Measurements from ENCODE around the gene CARD18. TPM values are rescaled to one million over a fixed set of nuclear protein-coding genes. Genes with fewer than 3 reads are reported as not detected.

CARD18 gene
- total RNA-seq, 1 experiment from 2014 or later = not detected

- Histone ChIP-seq H3K4me3 (no peak overlapping the region), H3K36me3 (ENCODE audit: low read depth) (no peaks in the 10 kb centered on the region), H3F3A (ENCODE audit: insufficient read depth, low read depth) (no peaks in the 10 kb centered on the region), H3K27me3 (ENCODE audit: insufficient read depth, low read depth) (no peaks in the 10 kb centered on the region), H3K4me2 (no peak overlapping the region), H2AFZ (no peak overlapping the region), H4K20me1 (ENCODE audit: insufficient read depth) (no peaks in the 10 kb centered on the region), H3K4me1 (replicated peaks; ENCODE audit: insufficient read depth) (no peaks in the 10 kb centered on the region), H3K9me3 (ENCODE audit: insufficient read depth, low read depth) (no peaks in the 10 kb centered on the region), H3K79me2 (ENCODE audit: low read depth) (no peaks in the 10 kb centered on the region), H3K9me2 (ENCODE audit: insufficient read depth) (no peaks in the 10 kb centered on the region), H3K27ac (no peak overlapping the region)
- DNase-seq = no peak
- ChIA-PET CTCF (no interaction called here), POLR2A (ENCODE audit: unreplicated experiment) (no interaction called here)
- no peak for TF ChIP-seq CTCF (conservative IDR thresholded peaks at IDR 0.05)
- TF ChIP-seq EZH2 (IDR thresholded peaks at IDR 0.05; ENCODE audit: low read depth) = no peak
- intact Hi-C loops (cut with micrococcal nuclease; ENCODE audit: unreplicated experiment) = no loop called here
- BruUV-seq (replicated peaks) = no TSS peak
These were observed 9.9 kb upstream of the CARD18 start for GRCh38 chr11:105149477-105149876.

DNA sequence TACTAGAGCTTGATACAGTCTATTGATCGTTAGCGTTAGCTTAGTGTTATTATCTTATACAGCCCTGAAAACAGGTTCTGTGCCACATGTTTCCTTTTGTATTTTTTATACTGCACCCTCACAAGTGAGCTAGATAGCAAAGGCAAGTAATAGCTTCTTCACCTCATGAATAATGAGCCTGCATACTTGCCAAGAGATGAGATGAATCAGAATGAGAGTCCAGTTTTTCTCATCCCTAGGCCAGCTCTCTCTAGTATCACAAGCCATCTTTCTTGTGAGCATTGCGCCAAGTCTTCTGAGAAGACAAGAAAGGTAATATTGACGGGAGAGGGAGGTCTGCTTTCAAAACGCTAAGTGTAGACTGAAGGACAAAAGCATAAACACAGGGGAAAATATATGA, 8.7 kb upstream of the CARD18 start:
- Histone ChIP-seq H3K27me3 (ENCODE audit: insufficient read depth, low read depth) (no peaks in the 10 kb centered on the region), H4K20me1 (ENCODE audit: insufficient read depth) (no peaks in the 10 kb centered on the region), H3K4me1 (replicated peaks; ENCODE audit: insufficient read depth) (no peaks in the 10 kb centered on the region), H3K4me3 (no peak overlapping the region), H3K4me2 (no peak overlapping the region), H3F3A (ENCODE audit: insufficient read depth, low read depth) (no peaks in the 10 kb centered on the region), H3K9me2 (ENCODE audit: insufficient read depth) (no peaks in the 10 kb centered on the region), H3K27ac (no peak overlapping the region), H3K79me2 (ENCODE audit: low read depth) (no peaks in the 10 kb centered on the region), H3K9me3 (ENCODE audit: insufficient read depth, low read depth) (no peaks in the 10 kb centered on the region), H3K36me3 (ENCODE audit: low read depth) (no peaks in the 10 kb centered on the region), H2AFZ (no peak overlapping the region)
- TF ChIP-seq CTCF (conservative IDR thresholded peaks at IDR 0.05) (no peak), EZH2 (IDR thresholded peaks at IDR 0.05; ENCODE audit: low read depth) (no peak)
- no peak for DNase-seq
- no TSS peak for BruUV-seq (replicated peaks)
- ChIA-PET CTCF (no interaction called here), POLR2A (ENCODE audit: unreplicated experiment) (no interaction called here)
- intact Hi-C loops (cut with micrococcal nuclease; ENCODE audit: unreplicated experiment) = no loop called here

GRCh38 chr11:105144887-105145286, 5.3 kb upstream of the CARD18 start:
- no peaks in the 10 kb centered on the region for H4K20me1 ChIP-seq (ENCODE audit: insufficient read depth)
- H3K9me3 ChIP-seq (ENCODE audit: insufficient read depth, low read depth) = no peaks in the 10 kb centered on the region
- DNase-seq = peak in 1 of 2 experiments; percentile 59
- ChIA-PET CTCF (no interaction called here), POLR2A (ENCODE audit: unreplicated experiment) (interaction anchor here (0.7 kb wide), 1 partner anchor 1087 kb away, joined by 6 read pairs; no protein-coding TSS in a partner anchor)
- 0 out of 2 replicates have a peak, but pooled peaks cover 4% of the 10 kb centered on the region for H3K9me2 ChIP-seq (ENCODE audit: insufficient read depth)
- no peaks in the 10 kb centered on the region for H3K27me3 ChIP-seq (ENCODE audit: insufficient read depth, low read depth)
- H3K79me2 ChIP-seq (ENCODE audit: low read depth) = no peaks in the 10 kb centered on the region
- TF ChIP-seq EZH2 (IDR thresholded peaks at IDR 0.05; ENCODE audit: low read depth) = no peak
- TF ChIP-seq CTCF (conservative IDR thresholded peaks at IDR 0.05) = no peak
- H3K4me3 ChIP-seq = no peak overlapping the region
- H3F3A ChIP-seq (ENCODE audit: insufficient read depth, low read depth) = no peaks in the 10 kb centered on the region
- intact Hi-C loops (cut with micrococcal nuclease; ENCODE audit: unreplicated experiment) = no loop called here
- H3K27ac ChIP-seq = no peak overlapping the region
- H3K36me3 ChIP-seq (ENCODE audit: low read depth) = no peaks in the 10 kb centered on the region
- H3K4me2 ChIP-seq = no peak overlapping the region
- H3K4me1 ChIP-seq (replicated peaks; ENCODE audit: insufficient read depth) = no peaks in the 10 kb centered on the region
- BruUV-seq (replicated peaks) = no TSS peak
- H2AFZ ChIP-seq = no peak overlapping the region
